ENCODE measurements around the gene ZBTB16. TPM values are rescaled to one million over a fixed set of nuclear protein-coding genes. Genes with fewer than 3 reads are reported as not detected.

ZBTB16 gene
- total and polyA plus RNA-seq, 4 donors = 8.9 to 140 (median 34.5) TPM

GRCh38 chr11:114208377-114208776 lies 148.9 kb downstream of the ZBTB16 start:
- peak overlapping the region in 1 of 2 donors; percentile 8 for H3K27ac ChIP-seq (ENCODE audit: low read depth in 1 of 2, low read length in 2 of 2)
- 93% methylated on average over 2 of the region's 2 CpGs for whole genome bisulfite sequencing
- H3K4me3 ChIP-seq (ENCODE audit: low read depth in 1 of 3, low read length in 3 of 3) = no peak overlapping the region
- no peaks in the 10 kb centered on the region for H3K9me3 ChIP-seq (ENCODE audit: control insufficient read depth in 4 of 4, low read length in 3 of 4)
- TF ChIP-seq FOXA2 (IDR thresholded peaks at IDR 0.05) (no peak), JUND (IDR thresholded peaks at IDR 0.05) (no peak), RXRA (IDR thresholded peaks at IDR 0.05) (no peak), NR2F2 (IDR thresholded peaks at IDR 0.05) (no peak), TAF1 (conservative IDR thresholded peaks at IDR 0.05) (no peak), ZBTB33 (IDR thresholded peaks at IDR 0.05) (no peak), ATF3 (IDR thresholded peaks at IDR 0.05) (no peak), FOXA1 (IDR thresholded peaks at IDR 0.05) (no peak), YY1 (IDR thresholded peaks at IDR 0.05) (no peak), REST (IDR thresholded peaks at IDR 0.05) (no peak), CTCF (IDR thresholded peaks at IDR 0.05; ENCODE audit: low read depth, low read length, missing input control) (no peak), EGR1 (IDR thresholded peaks at IDR 0.05; ENCODE audit: low read depth in 2 of 2) (no peak), MAX (IDR thresholded peaks at IDR 0.05) (no peak), HNF4A (conservative IDR thresholded peaks at IDR 0.05) (no peak), GABPA (IDR thresholded peaks at IDR 0.05 in 1 of 2, conservative IDR thresholded peaks at IDR 0.05 in 1 of 2) (no peak)
- peaks cover 4 to 14% (median 6%) of the 10 kb centered on the region in 4 donors for H3K36me3 ChIP-seq (ENCODE audit: control insufficient read depth in 4 of 4, insufficient read depth in 3 of 4, low read depth in 1 of 4, low read length in 3 of 4)
- no peak overlapping the region for H3K9ac ChIP-seq (ENCODE audit: low read depth in 1 of 2, low read length in 2 of 2)
- peaks cover 7 to 34% (median 26%) of the 10 kb centered on the region in 4 donors for H3K4me1 ChIP-seq (ENCODE audit: control insufficient read depth in 4 of 4, insufficient read depth in 4 of 4, low read length in 3 of 4)
- no peak for DNase-seq (ENCODE audit: low spot score)
- H3K27me3 ChIP-seq (ENCODE audit: control insufficient read depth in 4 of 4, insufficient read depth in 4 of 4, low read length in 3 of 4) = no peaks in the 10 kb centered on the region

GRCh38 chr11:114209343-114209742 lies 149.8 kb downstream of the ZBTB16 start:
- TF ChIP-seq ZBTB33 (IDR thresholded peaks at IDR 0.05) (no peak), CTCF (IDR thresholded peaks at IDR 0.05; ENCODE audit: low read depth, low read length, missing input control) (no peak), FOXA2 (IDR thresholded peaks at IDR 0.05) (no peak), REST (IDR thresholded peaks at IDR 0.05) (no peak)
- Histone ChIP-seq H3K36me3 (ENCODE audit: control insufficient read depth in 4 of 4, insufficient read depth in 3 of 4, low read depth in 1 of 4, low read length in 3 of 4) (peaks cover 4 to 12% (median 6%) of the 10 kb centered on the region in 4 donors), H3K9ac (ENCODE audit: low read depth in 1 of 2, low read length in 2 of 2) (no peak overlapping the region), H3K27ac (ENCODE audit: low read depth in 1 of 2, low read length in 2 of 2) (peak overlapping the region; percentile 26 to 56), H3K4me3 (ENCODE audit: low read depth in 1 of 3, low read length in 3 of 3) (no peak overlapping the region), H3K4me1 (ENCODE audit: control insufficient read depth in 4 of 4, insufficient read depth in 4 of 4, low read length in 3 of 4) (peaks cover 7 to 34% (median 26%) of the 10 kb centered on the region in 4 donors), H3K27me3 (ENCODE audit: control insufficient read depth in 4 of 4, insufficient read depth in 4 of 4, low read length in 3 of 4) (no peaks in the 10 kb centered on the region), H3K9me3 (ENCODE audit: control insufficient read depth in 4 of 4, low read length in 3 of 4) (no peaks in the 10 kb centered on the region)
- DNase-seq (ENCODE audit: low spot score) = no peak
- WGBS = 66% methylated on average over 2 of the region's 2 CpGs

Measured in liver (tissue), 9 donors.